Stimulated activated naive CD4-positive, alpha-beta T cell (primary cell): ENCODE data around the gene CCDC116.
"Not testable (repeated sequence)": the region's sequence is repeated elsewhere in the genome, so short reads cannot be mapped to it uniquely, and the experiment has no call there.

Experiments
- DNase-seq, 6 experiments: peaks; one replicate each; lab custom pipeline; 2025; lab: John Stamatoyannopoulos, UW

CCDC116 gene

DNA sequence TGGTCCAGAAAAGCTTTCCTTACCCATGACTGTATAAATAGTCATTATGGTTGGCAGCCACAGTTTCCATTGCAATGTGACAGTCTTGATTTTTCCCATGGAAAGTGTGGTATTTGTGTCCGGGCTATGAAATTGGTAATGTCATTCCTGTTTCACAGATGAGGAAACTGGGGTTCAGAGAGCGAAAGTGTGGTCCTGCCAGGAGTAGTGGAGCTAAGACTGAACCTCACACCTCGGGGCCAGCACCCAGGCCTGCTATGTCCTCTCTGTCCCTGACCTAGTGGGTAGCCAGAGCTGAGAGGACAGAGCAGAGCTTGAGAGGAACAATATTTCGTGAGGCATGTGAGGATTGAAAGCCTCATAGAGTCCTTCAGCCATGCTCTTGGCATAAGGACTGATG, 1.5 kb upstream of the CCDC116 start:
- no peak for DNase-seq

GRCh38 chr22:21632931-21633330, 371 bp downstream of the CCDC116 start:
- no peak for DNase-seq

DNA sequence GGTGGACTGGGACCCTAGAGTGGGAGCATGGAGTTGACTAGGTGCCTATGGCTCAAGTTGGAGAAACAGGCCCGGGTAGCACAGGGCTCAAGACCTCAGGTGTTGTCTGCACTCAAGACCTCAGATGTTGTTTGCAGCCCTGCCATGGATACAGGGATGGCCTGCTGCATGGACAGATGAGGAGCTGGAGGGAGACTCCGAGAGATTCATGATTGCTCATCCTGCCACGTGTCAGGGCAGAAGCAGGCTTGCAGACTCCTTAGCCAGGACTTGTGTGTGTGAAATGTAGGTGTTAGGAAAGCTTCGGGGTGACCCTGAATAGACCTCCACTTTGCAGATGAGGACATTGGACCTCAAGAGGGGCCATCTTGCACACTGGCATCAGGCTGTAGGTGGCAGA, 921 bp downstream of the CCDC116 start:
- DNase-seq = no peak

- no peak for DNase-seq
Measured at GRCh38 chr22:21634081-21634480, 1.5 kb downstream of the CCDC116 start.

- no peak for DNase-seq
Measured at GRCh38 chr22:21634844-21635243, 2.3 kb downstream of the CCDC116 start.

DNA sequence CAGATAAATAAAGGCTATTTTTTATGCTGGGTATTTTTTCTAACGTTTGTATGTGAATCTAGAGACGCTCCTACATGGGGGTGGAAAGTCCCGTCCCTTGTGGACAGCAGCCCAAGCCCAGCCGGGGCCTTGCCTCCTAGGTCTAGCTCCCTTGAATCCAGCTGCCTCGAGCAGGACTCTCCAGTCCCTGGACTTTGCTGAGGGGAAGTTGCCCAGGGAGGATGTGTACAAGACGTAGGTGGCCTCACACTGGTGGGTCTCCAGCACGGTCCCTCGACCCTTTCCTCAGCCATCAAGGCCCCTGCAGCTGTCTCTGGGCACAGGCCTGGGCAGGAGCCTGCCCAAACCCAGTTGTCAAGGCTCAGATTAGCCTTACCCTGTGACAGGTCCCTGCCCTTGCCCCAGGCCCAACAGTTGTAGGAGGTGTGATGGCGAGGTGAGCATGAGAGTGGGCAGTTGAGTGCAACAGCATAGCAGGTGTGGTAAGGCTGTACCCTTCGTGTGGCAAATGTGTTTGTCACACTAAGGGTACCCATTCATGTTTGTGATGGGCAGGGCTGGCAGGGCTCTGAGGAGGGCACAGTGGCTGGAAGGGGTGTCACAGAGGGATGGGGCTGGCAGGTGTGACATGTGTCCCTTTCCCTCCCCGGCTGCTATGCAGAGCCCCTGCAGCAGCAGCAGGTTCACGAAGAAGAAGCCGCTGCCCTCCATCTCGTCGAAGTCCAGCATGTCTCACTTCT, 3.4 kb downstream of the CCDC116 start:
- DNase-seq = no peak

- DNase-seq = no peak
Measured at GRCh38 chr22:21636629-21637218, 4.2 kb downstream of the CCDC116 start.

GRCh38 chr22:21637450-21637849, 4.9 kb downstream of the CCDC116 start:
- DNase-seq = not testable (repeated sequence)

DNA sequence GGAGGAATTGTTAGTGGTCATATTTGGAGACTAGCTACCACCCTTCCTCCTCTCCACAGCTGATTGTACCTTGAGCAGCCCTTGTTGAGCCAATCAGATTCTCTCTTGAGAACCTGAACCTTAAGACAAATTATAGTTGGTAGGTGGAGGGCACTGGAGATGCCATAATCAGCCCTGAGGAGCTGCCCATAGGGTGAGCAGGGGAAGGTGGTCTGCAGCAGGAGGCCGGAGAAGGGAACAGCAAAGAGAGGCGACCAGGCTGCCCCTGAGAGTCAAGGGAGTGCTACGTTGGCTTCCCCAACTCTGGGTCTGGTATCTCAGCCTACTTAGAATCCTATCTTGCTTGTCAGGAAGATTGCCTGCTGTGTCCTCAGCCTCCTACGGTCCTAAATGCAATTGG, 6.8 kb downstream of the CCDC116 start:
- no peak for DNase-seq

DNA sequence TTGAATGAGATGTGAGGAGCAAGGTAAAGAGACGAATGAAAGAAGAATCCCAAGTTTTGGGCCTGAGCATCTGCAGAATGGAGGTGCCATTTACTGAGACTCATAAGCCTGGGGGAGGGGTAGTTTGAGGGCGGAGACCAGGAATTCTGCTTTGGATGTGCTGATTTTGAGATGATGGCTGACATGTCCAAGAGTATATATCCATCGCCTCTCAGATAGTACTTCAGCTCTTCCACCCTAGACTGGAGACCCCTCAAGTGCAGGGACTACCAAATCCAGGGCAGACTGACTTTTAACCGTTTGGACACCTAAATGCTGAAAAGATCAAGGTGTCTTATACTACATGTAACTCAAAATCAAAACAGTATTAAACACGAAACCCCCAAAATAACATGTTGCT, 8.2 kb downstream of the CCDC116 start:
- DNase-seq = no peak

DNA sequence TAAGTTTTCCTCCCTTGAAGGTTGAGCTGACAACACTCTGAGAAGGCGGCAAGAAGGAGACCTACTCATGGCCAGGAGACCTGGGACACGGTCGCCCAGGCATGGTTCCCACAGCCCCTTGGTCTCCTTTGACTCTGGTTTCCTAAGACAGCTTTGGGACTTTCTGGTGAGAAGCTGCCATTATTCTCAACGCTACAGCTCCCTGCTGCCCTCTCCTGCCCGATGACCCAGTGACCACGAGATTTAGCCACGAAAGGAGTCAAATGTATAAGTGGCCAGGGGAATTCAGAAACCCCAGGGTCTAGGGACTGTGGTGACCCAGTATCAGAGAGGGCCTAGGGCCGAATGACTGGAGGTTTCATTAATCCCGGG, 8.8 kb downstream of the CCDC116 start:
- DNase-seq = peak in 2 of 6 experiments; percentile 21 to 32

- peak; percentile 94 to 98 (median 96) for DNase-seq
Measured at GRCh38 chr22:21641789-21642583, 9.4 kb downstream of the CCDC116 start, which contains the start of gene SDF2L1. TSS of gene SDF2L1 (plus strand) at chr22:21642302. CDS start at chr22:21642337, 35 bp downstream.

DNA sequence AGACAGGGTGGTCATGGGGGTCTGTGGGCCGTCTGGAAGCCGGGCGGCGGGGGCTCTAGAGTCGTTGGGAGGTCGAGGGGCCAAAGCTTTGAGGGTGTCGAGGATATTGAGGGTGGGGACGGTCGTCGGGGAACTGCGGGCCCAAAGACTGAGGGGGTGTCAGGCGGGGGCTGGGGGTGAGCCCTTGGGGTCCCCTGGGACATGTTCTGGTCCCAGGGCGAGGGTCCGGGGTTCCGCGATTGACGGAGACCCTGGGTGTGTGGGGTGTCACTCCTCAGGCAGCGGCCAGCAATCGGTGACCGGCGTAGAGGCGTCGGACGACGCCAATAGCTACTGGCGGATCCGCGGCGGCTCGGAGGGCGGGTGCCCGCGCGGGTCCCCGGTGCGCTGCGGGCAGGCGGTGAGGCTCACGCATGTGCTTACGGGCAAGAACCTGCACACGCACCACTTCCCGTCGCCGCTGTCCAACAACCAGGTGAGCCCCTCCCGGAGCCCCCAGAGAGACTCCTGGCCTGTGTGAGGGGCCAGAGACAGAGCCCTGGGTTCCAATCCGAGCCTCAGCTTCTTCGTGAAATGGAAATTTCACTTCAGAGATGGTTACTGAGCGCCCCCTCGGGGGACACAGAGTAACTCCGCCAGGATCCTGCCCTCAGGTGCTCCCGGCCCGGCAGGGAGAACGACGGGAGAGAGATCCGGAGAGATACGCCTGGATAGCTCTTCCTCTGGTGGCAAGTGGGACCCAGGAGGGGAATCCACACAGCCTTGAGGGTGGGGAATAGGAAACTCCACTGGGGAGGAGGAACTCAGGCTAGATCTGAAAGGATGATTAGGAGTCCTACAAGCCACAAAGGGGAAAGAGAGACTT, 10.3 kb downstream of the CCDC116 start:
- DNase-seq = peak in 5 of 6 experiments; percentile 22 to 55 (median 48)

GRCh38 chr22:21643533-21644357, 11.2 kb downstream of the CCDC116 start:
- no peak for DNase-seq

DNA sequence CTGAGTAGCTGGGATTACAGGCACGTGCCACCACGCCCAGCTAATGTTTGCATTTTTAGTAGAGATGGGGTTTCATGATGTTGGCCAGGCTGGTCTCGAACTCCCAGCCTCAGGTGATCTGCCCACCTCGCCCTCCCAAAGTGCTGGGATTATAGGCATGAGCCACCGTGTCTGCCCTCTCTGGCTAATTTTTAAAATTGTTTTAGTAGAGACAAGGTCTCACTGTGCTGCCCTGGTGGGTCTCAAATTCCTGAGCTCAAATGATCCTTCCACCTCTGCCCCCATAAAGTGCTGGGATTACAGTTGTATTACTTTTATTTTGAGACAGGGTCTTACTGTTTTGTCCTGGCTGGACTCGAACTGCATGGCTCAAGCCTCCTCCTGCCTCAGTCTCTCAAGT, 13.0 kb downstream of the CCDC116 start:
- not testable (repeated sequence) for DNase-seq

GRCh38 chr22:21646608-21647590, 14.3 kb downstream of the CCDC116 start:
- DNase-seq = peak; percentile 56 to 82 (median 71)

GRCh38 chr22:21650280-21650679, 17.7 kb downstream of the CCDC116 start:
- no peak for DNase-seq

- DNase-seq = no peak
Measured at GRCh38 chr22:21650823-21651520, 18.4 kb downstream of the CCDC116 start.

DNA sequence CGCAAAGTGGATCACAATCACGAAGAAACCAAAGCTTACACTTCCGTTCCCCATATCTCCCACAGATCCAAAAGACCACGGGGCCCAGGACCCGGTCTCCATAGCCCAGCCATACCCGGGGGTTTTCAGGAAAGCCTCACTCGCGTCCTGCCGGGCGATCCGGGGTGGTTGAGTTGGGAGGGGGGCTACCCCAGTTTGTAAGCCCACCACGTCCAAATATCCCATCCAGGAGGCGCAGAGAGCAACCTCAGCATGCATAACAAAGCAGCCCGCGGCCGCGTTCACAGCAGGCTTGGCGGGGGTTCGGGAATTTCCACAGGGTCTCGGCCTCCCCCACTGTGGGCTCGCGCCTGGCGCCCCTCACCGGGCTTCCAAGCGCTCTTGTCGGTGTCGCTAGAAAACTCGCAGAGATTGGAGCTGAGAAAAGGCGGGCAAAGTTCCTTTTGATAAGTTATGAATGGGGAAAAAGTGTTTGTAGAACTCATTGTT, 19.0 kb downstream of the CCDC116 start:
- DNase-seq = no peak
